ENCODE results near the gene GABBR2. TPM values are rescaled to one million over a fixed set of nuclear protein-coding genes. Genes with fewer than 3 reads are reported as not detected.

GABBR2 gene
- total RNA-seq, 1 experiment from 2014 or later: 6.3 TPM

- H3K4me3 ChIP-seq (ENCODE audit: low read depth in 2 of 2, low read length in 2 of 2): no peak overlapping the region
- BruUV-seq (replicated peaks): no TSS peak
- no peak for TF ChIP-seq TCF7L2 (IDR thresholded peaks at IDR 0.05; ENCODE audit: low read depth, low read length)
- no peak for TF ChIP-seq REST (IDR thresholded peaks at IDR 0.05; ENCODE audit: insufficient read depth in 1 of 2, low read depth in 2 of 2, low read length in 1 of 2)
- TF ChIP-seq SIN3A (IDR thresholded peaks at IDR 0.05; ENCODE audit: borderline replicate concordance, insufficient read depth, low read depth, low read length): no peak
- TF ChIP-seq, protein P1, sequence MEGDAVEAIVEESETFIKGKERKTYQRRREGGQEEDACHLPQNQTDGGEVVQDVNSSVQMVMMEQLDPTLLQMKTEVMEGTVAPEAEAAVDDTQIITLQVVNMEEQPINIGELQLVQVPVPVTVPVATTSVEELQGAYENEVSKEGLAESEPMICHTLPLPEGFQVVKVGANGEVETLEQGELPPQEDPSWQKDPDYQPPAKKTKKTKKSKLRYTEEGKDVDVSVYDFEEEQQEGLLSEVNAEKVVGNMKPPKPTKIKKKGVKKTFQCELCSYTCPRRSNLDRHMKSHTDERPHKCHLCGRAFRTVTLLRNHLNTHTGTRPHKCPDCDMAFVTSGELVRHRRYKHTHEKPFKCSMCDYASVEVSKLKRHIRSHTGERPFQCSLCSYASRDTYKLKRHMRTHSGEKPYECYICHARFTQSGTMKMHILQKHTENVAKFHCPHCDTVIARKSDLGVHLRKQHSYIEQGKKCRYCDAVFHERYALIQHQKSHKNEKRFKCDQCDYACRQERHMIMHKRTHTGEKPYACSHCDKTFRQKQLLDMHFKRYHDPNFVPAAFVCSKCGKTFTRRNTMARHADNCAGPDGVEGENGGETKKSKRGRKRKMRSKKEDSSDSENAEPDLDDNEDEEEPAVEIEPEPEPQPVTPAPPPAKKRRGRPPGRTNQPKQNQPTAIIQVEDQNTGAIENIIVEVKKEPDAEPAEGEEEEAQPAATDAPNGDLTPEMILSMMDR (IDR thresholded peaks at IDR 0.05): no peak
- TF ChIP-seq POLR2AphosphoS5 (IDR thresholded peaks at IDR 0.05; ENCODE audit: low read depth, low read length): no peak
- no peaks in the 10 kb centered on the region for H3K36me3 ChIP-seq (ENCODE audit: control insufficient read depth, insufficient read depth, low read length)
- no peaks in the 10 kb centered on the region for H3K9me3 ChIP-seq (ENCODE audit: control insufficient read depth, insufficient read depth, low read depth, low read length)
- ChIA-PET POLR2A (no interaction called here), CTCF (no interaction called here)
- no peak for DNase-seq (ENCODE audit: low read depth, low spot score)
- in situ Hi-C loops (cut with HindIII; ENCODE audit: low pct_unique_long_range_greater_than_20kb, low sequenced_read_pairs): no loop called here
- no peaks in the 10 kb centered on the region for H3K27me3 ChIP-seq (ENCODE audit: control insufficient read depth, insufficient read depth, low read length)
- intact Hi-C loops (cut with micrococcal nuclease; ENCODE audit: unreplicated experiment): no loop called here
- no peaks in the 10 kb centered on the region for H3K4me1 ChIP-seq (ENCODE audit: control insufficient read depth, insufficient read depth, low read length)
- no peak overlapping the region for H3K27ac ChIP-seq (ENCODE audit: low read length)
- no peak for ATAC-seq
These were observed 205.8 kb downstream of the GABBR2 start for GRCh38 chr9:98502976-98503325.

GRCh38 chr9:98502311-98502975 lies 206.3 kb downstream of the GABBR2 start:
- no peaks in the 10 kb centered on the region for H3K36me3 ChIP-seq (ENCODE audit: control insufficient read depth, insufficient read depth, low read length)
- DNase-seq (ENCODE audit: low read depth, low spot score) (no peak), ATAC-seq (no peak)
- no peak overlapping the region for H3K4me3 ChIP-seq (ENCODE audit: low read depth in 2 of 2, low read length in 2 of 2)
- H3K4me1 ChIP-seq (ENCODE audit: control insufficient read depth, insufficient read depth, low read length): no peaks in the 10 kb centered on the region
- CTCF ChIA-PET: no interaction called here
- no peaks in the 10 kb centered on the region for H3K9me3 ChIP-seq (ENCODE audit: control insufficient read depth, insufficient read depth, low read depth, low read length)
- no peaks in the 10 kb centered on the region for H3K27me3 ChIP-seq (ENCODE audit: control insufficient read depth, insufficient read depth, low read length)
- no peak overlapping the region for H3K27ac ChIP-seq (ENCODE audit: low read length)
- in situ Hi-C loops (cut with HindIII; ENCODE audit: low pct_unique_long_range_greater_than_20kb, low sequenced_read_pairs) (no loop called here), intact Hi-C loops (cut with micrococcal nuclease; ENCODE audit: unreplicated experiment) (no loop called here)
- POLR2A ChIA-PET: no interaction called here
- BruUV-seq (replicated peaks): no TSS peak
- TF ChIP-seq TCF7L2 (IDR thresholded peaks at IDR 0.05; ENCODE audit: low read depth, low read length): no peak
- TF ChIP-seq, protein P1 (IDR thresholded peaks at IDR 0.05): no peak
